Testis (tissue), 2 donors: Measurements from ENCODE around the gene SEMA3D.

Experiments
- CTCF ChIP-seq, 3 experiments: fragments of 450-650 bp in 2 of 3; fragments of 200-600 bp in 1 of 3; sonication (generic) in 1 of 3; IDR thresholded peaks; one replicate each; pipeline ENCODE4 v1.5.1; 2016 to 2019; ENCODE audit warnings: antibody characterized with exemption in 3 of 3, mild to moderate bottlenecking in 2 of 3, moderate library complexity in 1 of 3
- POLR2A ChIP-seq: fragments of 450-650 bp; IDR thresholded peaks from one replicate; pipeline ENCODE4 v1.6.1; 2017; ENCODE audit warnings: antibody characterized with exemption, mild to moderate bottlenecking, moderate library complexity

GRCh38 chr7:85213500-85213899 lies 26.6 kb upstream of the SEMA3D start:
- no peak for TF ChIP-seq CTCF (IDR thresholded peaks at IDR 0.05)
- no peak for TF ChIP-seq POLR2A
